GM18520 (cell line): ENCODE results near the gene KLHL18.
"Not testable (repeated sequence)": the region's sequence is repeated elsewhere in the genome, so short reads cannot be mapped to it uniquely, and the experiment has no call there.

Experiments
- ATAC-seq: cut with Tn5 transposase; IDR thresholded peaks from one replicate; pipeline ENCODE4 v1.9.1; 2021; ENCODE audit not compliant: unreplicated experiment

Gene KLHL18

GRCh38 chr3:47282424-47283192 lies at the start of gene KLHL18, which contains the start of gene KIF9:
KLHL18 (plus strand) TSS chr3:47282944; CDS start chr3:47282966, 22 bp downstream.
KIF9 (minus strand) TSS chr3:47282799; CDS start chr3:47277374, 5,425 bp downstream.
- peak; percentile 70 for ATAC-seq

- ATAC-seq = no peak
Observed at GRCh38 chr3:47238017-47238416, 44.7 kb upstream of the KLHL18 start.

- no peak for ATAC-seq
Observed at GRCh38 chr3:47239929-47240328, 42.8 kb upstream of the KLHL18 start.

GRCh38 chr3:47243419-47244147 lies 39.2 kb upstream of the KLHL18 start:
- no peak for ATAC-seq

GRCh38 chr3:47244531-47245100 lies 38.1 kb upstream of the KLHL18 start:
- no peak for ATAC-seq

GRCh38 chr3:47245271-47245670 lies 37.5 kb upstream of the KLHL18 start:
- no peak for ATAC-seq

GRCh38 chr3:47247131-47248064 lies 35.3 kb upstream of the KLHL18 start:
- ATAC-seq = no peak

- no peak for ATAC-seq
Observed at GRCh38 chr3:47250309-47251060, 32.3 kb upstream of the KLHL18 start.

GRCh38 chr3:47251085-47251484 lies 31.7 kb upstream of the KLHL18 start:
- ATAC-seq = not testable (repeated sequence)

- ATAC-seq = no peak
Observed at GRCh38 chr3:47251689-47252088, 31.1 kb upstream of the KLHL18 start.

- not testable (repeated sequence) for ATAC-seq
Observed at GRCh38 chr3:47256331-47256730, 26.4 kb upstream of the KLHL18 start.

- no peak for ATAC-seq
Observed at GRCh38 chr3:47259114-47259513, 23.6 kb upstream of the KLHL18 start.

- no peak for ATAC-seq
Observed at GRCh38 chr3:47260605-47261004, 22.1 kb upstream of the KLHL18 start.

GRCh38 chr3:47261301-47261700 lies 21.4 kb upstream of the KLHL18 start:
- no peak for ATAC-seq

GRCh38 chr3:47265008-47265407 lies 17.7 kb upstream of the KLHL18 start:
- ATAC-seq = no peak

GRCh38 chr3:47265725-47266428 lies 16.9 kb upstream of the KLHL18 start:
- ATAC-seq = no peak

- ATAC-seq = no peak
Observed at GRCh38 chr3:47266709-47267489, 15.8 kb upstream of the KLHL18 start.

GRCh38 chr3:47267490-47267824 lies 15.3 kb upstream of the KLHL18 start:
- ATAC-seq = no peak

GRCh38 chr3:47270526-47270925 lies 12.2 kb upstream of the KLHL18 start:
- ATAC-seq = no peak
